ENCODE data around the gene PCDHGA12. TPM values are rescaled to one million over a fixed set of nuclear protein-coding genes. Genes with fewer than 3 reads are reported as not detected.

PCDHGA12 gene
- total and polyA plus RNA-seq, 2 experiments from 2014 or later, result 0.68 to 3.5 TPM

GRCh38 chr5:141441571-141442170 lies 11.4 kb downstream of the PCDHGA12 start:
- Histone ChIP-seq H3K9me2 (ENCODE audit: insufficient read depth) (no peaks in the 10 kb centered on the region), H3K27me3 (ENCODE audit: insufficient read depth) (no peaks in the 10 kb centered on the region)
- no peak for ATAC-seq

More at GRCh38 chr5:141441571-141442170, 11.4 kb downstream of the PCDHGA12 start:
- Histone ChIP-seq H4K20me1 (replicated peaks; ENCODE audit: insufficient read depth) (no peaks in the 10 kb centered on the region; the same call in 1 of the 2 replicates), H3K4me3 (no peak overlapping the region), H3K4me2 (no peak overlapping the region), H3K79me2 (replicated peaks; ENCODE audit: insufficient read depth) (no peaks in the 10 kb centered on the region), H3K36me3 (ENCODE audit: insufficient read depth) (no peaks in the 10 kb centered on the region), H3K4me1 (ENCODE audit: insufficient read depth) (peaks cover 10% of the 10 kb centered on the region), H3F3A (replicated peaks; ENCODE audit: low read depth) (no peaks in the 10 kb centered on the region), H2AFZ (no peak overlapping the region), H3K27ac (ENCODE audit: low read depth) (no peak overlapping the region)
- no peak overlapping the region for H3K4me3 Mint-ChIP-seq
- peaks cover 9% of the 10 kb centered on the region for H3K4me1 Mint-ChIP-seq
- TF ChIP-seq REST (IDR thresholded peaks at IDR 0.05; ENCODE audit: unreplicated experiment), result no peak
- TF ChIP-seq ZNF114 (CRISPR knock-in tag; IDR thresholded peaks at IDR 0.05), result no peak
- no peak for TF ChIP-seq EZH2phosphoT487 (IDR thresholded peaks at IDR 0.05; ENCODE audit: unreplicated experiment)
- TF ChIP-seq NANOG (IDR thresholded peaks at IDR 0.05; ENCODE audit: borderline replicate concordance), result no peak
- no peak for TF ChIP-seq POLR2AphosphoS5 (IDR thresholded peaks at IDR 0.05; ENCODE audit: low read depth)
- TF ChIP-seq CREB1 (CRISPR knock-in tag; IDR thresholded peaks at IDR 0.05; ENCODE audit: low read depth), result no peak
- no peak for TF ChIP-seq ETS1 (IDR thresholded peaks at IDR 0.05)
- TF ChIP-seq EZH2 (IDR thresholded peaks at IDR 0.05; ENCODE audit: low read depth, unreplicated experiment), result no peak
- TF ChIP-seq JUNB (IDR thresholded peaks at IDR 0.05; ENCODE audit: unreplicated experiment), result no peak
- no peak for TF ChIP-seq STAT1 (IDR thresholded peaks at IDR 0.05; ENCODE audit: unreplicated experiment)
- no peak for TF ChIP-seq ZNF331 (CRISPR knock-in tag; IDR thresholded peaks at IDR 0.05; ENCODE audit: low read depth)
- no peak for TF ChIP-seq ZNF462 (CRISPR knock-in tag; IDR thresholded peaks at IDR 0.05)
- no peak for TF ChIP-seq CTCF (conservative IDR thresholded peaks at IDR 0.05; ENCODE audit: low read depth in 2 of 2)
- H3K36me3 Mint-ChIP-seq (ENCODE audit: low read depth), result peaks cover 14% of the 10 kb centered on the region
- no peaks in the 10 kb centered on the region for H3K27me3 Mint-ChIP-seq (ENCODE audit: insufficient read depth, low read depth, poor library complexity)
- no peak overlapping the region for H3K27ac Mint-ChIP-seq
- DNase-seq (ENCODE audit: low spot score), result no peak
- H3K9me3 Mint-ChIP-seq, result peaks cover 12% of the 10 kb centered on the region; the same call in 1 of the 3 replicates

Data from GM23338 (cell line).